Activated B cell treated with CpG ODN at 0.5 μM for 24 hours (primary cell): ENCODE data around the gene FGFR2. TPM values are rescaled to one million over a fixed set of nuclear protein-coding genes. Genes with fewer than 3 reads are reported as not detected.

Experiments
- ATAC-seq: fragments of 200-7000 bp; cut with Tn5 transposase; one replicate; pipeline ENCODE4 v1.10.0; 2021; ENCODE audit warnings: low read depth, mild to moderate bottlenecking, moderate library complexity
- CTCF ChIA-PET: fragments of 350-600 bp; sonication (Branson Sonifier 250); formaldehyde crosslinking; loops from one replicate; lab custom pipeline; 2021; ENCODE audit warnings: antibody characterized with exemption; lab: Charles Lee
- POLR2A ChIA-PET: fragments of 350-600 bp; sonication (Branson Sonifier 250); formaldehyde crosslinking; loops from one replicate; lab custom pipeline; 2021; ENCODE audit warnings: antibody characterized with exemption; lab: Charles Lee
- DNase-seq: peaks from one replicate; pipeline ENCODE4 v3.0.0; 2022
- H3K27ac Mint-ChIP-seq: one replicate; pipeline ENCODE4 v1.8.0; 2020; ENCODE audit warnings: mixed read lengths
- H3K27me3 Mint-ChIP-seq: one replicate; pipeline ENCODE4 v1.8.0; 2021; ENCODE audit warnings: mixed read lengths
- H3K36me3 Mint-ChIP-seq: one replicate; pipeline ENCODE4 v1.8.0; 2021; ENCODE audit warnings: low read depth, mixed read lengths
- H3K4me1 Mint-ChIP-seq: one replicate; pipeline ENCODE4 v1.8.0; 2021; ENCODE audit warnings: mixed read lengths
- H3K4me3 Mint-ChIP-seq: one replicate; pipeline ENCODE4 v1.8.0; 2020; ENCODE audit warnings: mild to moderate bottlenecking, mixed read lengths
- H3K9me3 Mint-ChIP-seq: one replicate; pipeline ENCODE4 v1.8.0; 2020; ENCODE audit warnings: mixed read lengths
- CTCF ChIP-seq: fragments of 200-600 bp; IDR thresholded peaks from one replicate; pipeline ENCODE4 v1.8.0; 2022; ENCODE audit warnings: antibody characterized with exemption, mild to moderate bottlenecking
- intact Hi-C: fragments of 100-400 bp; cut with micrococcal nuclease; formaldehyde crosslinking; loops from one replicate; pipeline ENCODE4 v1.15.1; 2024
- total RNA-seq: library from RNA; stranded (reverse); gene quantifications from 2 replicates; pipeline ENCODE4 v1.2.3, GENCODE V29; 2022

The FGFR2 gene
- total RNA-seq, 1 donor from 2014 or later, result not detected

- no peaks in the 10 kb centered on the region for H3K9me3 Mint-ChIP-seq
- H3K36me3 Mint-ChIP-seq, result no peaks in the 10 kb centered on the region
- no peak for TF ChIP-seq CTCF
- ATAC-seq (no peak), DNase-seq (no peak)
- H3K27ac Mint-ChIP-seq, result no peak overlapping the region
- ChIA-PET CTCF (no interaction called here), POLR2A (no interaction called here)
- H3K4me3 Mint-ChIP-seq, result no peak overlapping the region
- H3K4me1 Mint-ChIP-seq, result no peaks in the 10 kb centered on the region
- intact Hi-C loops, result no loop called here
- H3K27me3 Mint-ChIP-seq, result no peaks in the 10 kb centered on the region
Observed at GRCh38 chr10:121516093-121516865, 82.0 kb downstream of the FGFR2 start.

GRCh38 chr10:121514141-121514865 lies 83.9 kb downstream of the FGFR2 start:
- POLR2A ChIA-PET, result no interaction called here

GRCh38 chr10:121511943-121512342 lies 86.3 kb downstream of the FGFR2 start:
- DNase-seq (no peak), ATAC-seq (no peak)
- H3K27ac Mint-ChIP-seq, result no peak overlapping the region
- intact Hi-C loops, result no loop called here
- ChIA-PET POLR2A (no interaction called here), CTCF (no interaction called here)
- no peaks in the 10 kb centered on the region for H3K27me3 Mint-ChIP-seq
- no peak overlapping the region for H3K4me3 Mint-ChIP-seq
- no peaks in the 10 kb centered on the region for H3K36me3 Mint-ChIP-seq
- TF ChIP-seq CTCF, result no peak
- H3K9me3 Mint-ChIP-seq, result no peaks in the 10 kb centered on the region
- no peaks in the 10 kb centered on the region for H3K4me1 Mint-ChIP-seq

More at GRCh38 chr10:121514141-121514865, 83.9 kb downstream of the FGFR2 start:
- no peak for TF ChIP-seq CTCF
- H3K27me3 Mint-ChIP-seq, result no peaks in the 10 kb centered on the region
- CTCF ChIA-PET, result no interaction called here
- H3K9me3 Mint-ChIP-seq, result no peaks in the 10 kb centered on the region
- no peak overlapping the region for H3K4me3 Mint-ChIP-seq
- no peak overlapping the region for H3K27ac Mint-ChIP-seq
- no peak for DNase-seq
- H3K36me3 Mint-ChIP-seq, result no peaks in the 10 kb centered on the region
- no peak for ATAC-seq
- H3K4me1 Mint-ChIP-seq, result no peaks in the 10 kb centered on the region
- intact Hi-C loops, result no loop called here

- no peak overlapping the region for H3K4me3 Mint-ChIP-seq
- H3K9me3 Mint-ChIP-seq, result no peaks in the 10 kb centered on the region
- no peak overlapping the region for H3K27ac Mint-ChIP-seq
- no peaks in the 10 kb centered on the region for H3K4me1 Mint-ChIP-seq
- ChIA-PET POLR2A (no interaction called here), CTCF (no interaction called here)
- no peak for ATAC-seq
- no peak for DNase-seq
- no peak for TF ChIP-seq CTCF
- H3K36me3 Mint-ChIP-seq, result no peaks in the 10 kb centered on the region
- no peaks in the 10 kb centered on the region for H3K27me3 Mint-ChIP-seq
- intact Hi-C loops, result no loop called here
Observed at GRCh38 chr10:121511460-121511859, 86.8 kb downstream of the FGFR2 start.

- Mint-ChIP-seq H3K36me3 (no peaks in the 10 kb centered on the region), H3K4me1 (no peaks in the 10 kb centered on the region), H3K27me3 (no peaks in the 10 kb centered on the region), H3K4me3 (no peak overlapping the region), H3K9me3 (no peaks in the 10 kb centered on the region), H3K27ac (no peak overlapping the region)
- DNase-seq, result no peak
- no peak for ATAC-seq
- CTCF ChIA-PET, result no interaction called here
- POLR2A ChIA-PET, result no interaction called here
- intact Hi-C loops, result no loop called here
- no peak for TF ChIP-seq CTCF
Observed at GRCh38 chr10:121510201-121510771, 88.0 kb downstream of the FGFR2 start.
